HUES64 (cell line): ENCODE data around the gene FBXL7.
A peak's percentile ranks its signal among the peaks of the same experiment; 100 is the strongest.

Experiments used
- H3K27ac ChIP-seq: 2 replicates; pipeline ENCODE4 v1.7.0; 2013; ENCODE audit warnings: low read depth, low read length, inconsistent platforms
- H3K27me3 ChIP-seq: 2 replicates; pipeline ENCODE4 v1.6.1; 2013; ENCODE audit warnings: mild to moderate bottlenecking, low read length; ENCODE audit not compliant: insufficient read depth
- H3K36me3 ChIP-seq: 2 replicates; pipeline ENCODE4 v1.6.1; 2013; ENCODE audit warnings: mild to moderate bottlenecking, low read length; ENCODE audit not compliant: insufficient read depth
- H3K4me1 ChIP-seq: 2 replicates; pipeline ENCODE4 v1.6.1; 2013; ENCODE audit warnings: mild to moderate bottlenecking, low read length, moderate library complexity; ENCODE audit not compliant: insufficient read depth
- H3K4me3 ChIP-seq: 2 replicates; pipeline ENCODE4 v1.5.1; 2013; ENCODE audit warnings: mild to moderate bottlenecking, low read length, moderate library complexity
- H3K9ac ChIP-seq: 2 replicates; pipeline ENCODE4 v1.6.1; 2013; ENCODE audit warnings: mild to moderate bottlenecking, low read depth, low read length
- H3K9me3 ChIP-seq: 2 replicates; pipeline ENCODE4 v1.6.1; 2013; ENCODE audit warnings: low read depth, low read length; ENCODE audit not compliant: insufficient read depth
- WGBS: fragments of 150-250, 120-280 bp; methylation state at CpG from one replicate; pipeline ENCODE4 v1.1.7; 2013; ENCODE audit warnings: missing lambda C conversion rate; 5-methylcytosine and 5-hydroxymethylcytosine counted together

FBXL7 gene

GRCh38 chr5:15539951-15540350 lies 40.0 kb downstream of the FBXL7 start:
- Histone ChIP-seq H3K4me1 (peaks cover 46% of the 10 kb centered on the region), H3K9me3 (peaks cover 17% of the 10 kb centered on the region), H3K27me3 (no peaks in the 10 kb centered on the region), H3K36me3 (no peaks in the 10 kb centered on the region), H3K4me3 (no peak overlapping the region), H3K9ac (no peak overlapping the region), H3K27ac (no peak overlapping the region)
- 100% methylated on average over 2 of the region's 2 CpGs for WGBS

DNA sequence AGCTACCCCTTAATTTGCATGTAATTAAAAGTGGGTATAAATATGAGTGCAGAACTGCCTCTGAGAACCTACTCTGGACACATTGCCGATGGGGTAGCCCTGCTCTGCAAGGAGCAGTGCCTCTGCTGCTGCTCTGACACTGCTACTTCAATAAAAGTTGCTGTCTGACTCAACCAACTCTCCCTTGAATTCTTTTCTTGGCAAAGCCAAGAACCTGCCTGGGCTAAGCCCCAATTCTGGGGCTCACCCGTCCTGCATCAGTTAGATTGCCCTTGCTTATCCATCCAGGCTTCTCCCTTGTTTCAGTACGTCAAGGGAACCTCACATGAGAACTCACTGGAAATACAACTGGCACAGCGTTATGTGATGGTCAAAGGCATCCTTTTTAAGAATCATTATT lies 44.1 kb downstream of the FBXL7 start:
- H3K4me1 ChIP-seq = peaks cover 35% of the 10 kb centered on the region
- no peak overlapping the region for H3K27ac ChIP-seq
- no peak overlapping the region for H3K4me3 ChIP-seq
- WGBS = 92% methylated on average over 4 of the region's 4 CpGs
- H3K9me3 ChIP-seq = no peaks in the 10 kb centered on the region
- no peaks in the 10 kb centered on the region for H3K27me3 ChIP-seq
- H3K36me3 ChIP-seq = no peaks in the 10 kb centered on the region
- no peak overlapping the region for H3K9ac ChIP-seq

GRCh38 chr5:15545082-15545481 lies 45.1 kb downstream of the FBXL7 start:
- Histone ChIP-seq H3K4me1 (peaks cover 30% of the 10 kb centered on the region), H3K9ac (no peak overlapping the region), H3K9me3 (no peaks in the 10 kb centered on the region), H3K27me3 (no peaks in the 10 kb centered on the region), H3K27ac (no peak overlapping the region), H3K4me3 (no peak overlapping the region), H3K36me3 (no peaks in the 10 kb centered on the region)
- 94% methylated on average over 2 of the region's 2 CpGs for WGBS

DNA sequence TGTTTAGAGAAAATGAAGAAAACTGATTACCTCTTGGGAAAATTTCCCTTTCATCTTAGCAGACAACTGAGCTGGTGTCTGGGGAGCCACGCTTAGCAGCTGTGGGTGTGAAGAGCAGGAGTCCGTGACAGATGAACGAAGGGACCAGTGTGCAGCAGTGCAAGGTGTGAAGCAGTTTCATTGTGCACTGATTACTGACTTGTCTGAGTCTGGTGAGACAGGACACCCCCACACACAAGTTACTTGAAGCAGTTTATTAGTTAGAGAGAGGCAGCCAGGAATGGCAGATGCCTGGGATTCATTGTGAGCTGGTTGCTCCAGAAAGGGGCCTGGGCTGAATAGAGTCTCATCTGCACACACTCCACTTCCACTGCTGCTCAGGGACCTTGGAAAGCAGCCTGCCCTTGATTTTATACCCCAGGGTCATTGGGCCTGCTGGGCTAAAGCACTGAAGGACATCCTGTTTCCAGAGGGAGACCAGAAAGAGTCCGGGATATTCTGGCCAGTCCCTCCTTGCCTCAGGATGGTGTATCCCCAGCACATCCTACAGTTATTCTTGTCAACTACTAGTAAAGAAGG lies 47.4 kb downstream of the FBXL7 start:
- Histone ChIP-seq H3K36me3 (0 out of 2 replicates have a peak, but pooled peaks cover 1% of the 10 kb centered on the region), H3K27ac (no peak overlapping the region), H3K9me3 (peaks cover 5% of the 10 kb centered on the region; the same call in 1 of the 2 replicates), H3K4me1 (peaks cover 35% of the 10 kb centered on the region), H3K9ac (no peak overlapping the region), H3K27me3 (no peaks in the 10 kb centered on the region), H3K4me3 (no peak overlapping the region)
- 96% methylated on average over 4 of the region's 4 CpGs for WGBS

DNA sequence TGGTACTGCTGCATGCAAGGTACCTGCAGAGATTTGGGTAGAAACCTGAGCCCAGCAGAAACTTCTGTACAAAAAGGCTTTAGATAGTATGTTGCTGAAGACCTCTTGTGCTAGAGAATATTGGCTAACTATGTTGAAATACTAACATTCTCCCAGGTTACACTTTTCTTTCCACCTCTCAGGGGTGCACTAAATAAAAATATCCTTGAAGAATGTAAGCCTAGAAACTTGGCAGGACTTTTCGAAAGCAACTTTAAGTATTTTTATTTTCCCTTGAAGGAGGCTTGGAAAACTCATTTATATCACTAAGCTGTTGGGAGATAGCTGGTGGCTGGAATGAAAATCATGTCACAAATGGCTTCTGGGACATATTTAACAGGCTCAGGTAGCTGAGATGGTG lies 50.0 kb downstream of the FBXL7 start:
- WGBS = 80% methylated on average over 1 of the region's 1 CpG
- Histone ChIP-seq H3K27me3 (no peaks in the 10 kb centered on the region), H3K4me3 (no peak overlapping the region), H3K36me3 (0 out of 2 replicates have a peak, but pooled peaks cover 2% of the 10 kb centered on the region), H3K9me3 (peaks cover 11% of the 10 kb centered on the region), H3K27ac (no peak overlapping the region), H3K9ac (no peak overlapping the region), H3K4me1 (peaks cover 35% of the 10 kb centered on the region)

- 74% methylated on average over 4 of the region's 4 CpGs for WGBS
- H3K9ac ChIP-seq = no peak overlapping the region
- peaks cover 40% of the 10 kb centered on the region for H3K4me1 ChIP-seq
- H3K36me3 ChIP-seq = 0 out of 2 replicates have a peak, but pooled peaks cover 2% of the 10 kb centered on the region
- peaks cover 11% of the 10 kb centered on the region for H3K9me3 ChIP-seq
- H3K27ac ChIP-seq = no peak overlapping the region
- no peaks in the 10 kb centered on the region for H3K27me3 ChIP-seq
- H3K4me3 ChIP-seq = no peak overlapping the region
Measured at GRCh38 chr5:15550502-15551112, 50.6 kb downstream of the FBXL7 start.

GRCh38 chr5:15551113-15551504 lies 51.1 kb downstream of the FBXL7 start:
- no peaks in the 10 kb centered on the region for H3K27me3 ChIP-seq
- H3K4me1 ChIP-seq = peaks cover 41% of the 10 kb centered on the region
- no peak overlapping the region for H3K27ac ChIP-seq
- 0 out of 2 replicates have a peak, but pooled peaks cover 2% of the 10 kb centered on the region for H3K36me3 ChIP-seq
- no peak overlapping the region for H3K4me3 ChIP-seq
- H3K9ac ChIP-seq = no peak overlapping the region
- H3K9me3 ChIP-seq = peaks cover 11% of the 10 kb centered on the region
- 90% methylated on average over 4 of the region's 4 CpGs for WGBS

GRCh38 chr5:15554542-15554941 lies 54.6 kb downstream of the FBXL7 start:
- no peaks in the 10 kb centered on the region for H3K27me3 ChIP-seq
- H3K4me3 ChIP-seq = no peak overlapping the region
- peak overlapping the region; percentile 88 for H3K27ac ChIP-seq
- 0 out of 2 replicates have a peak, but pooled peaks cover 2% of the 10 kb centered on the region for H3K36me3 ChIP-seq
- H3K9ac ChIP-seq = no peak overlapping the region
- H3K4me1 ChIP-seq = peaks cover 44% of the 10 kb centered on the region
- WGBS = 79% methylated on average over 1 of the region's 1 CpG
- H3K9me3 ChIP-seq = peaks cover 11% of the 10 kb centered on the region

DNA sequence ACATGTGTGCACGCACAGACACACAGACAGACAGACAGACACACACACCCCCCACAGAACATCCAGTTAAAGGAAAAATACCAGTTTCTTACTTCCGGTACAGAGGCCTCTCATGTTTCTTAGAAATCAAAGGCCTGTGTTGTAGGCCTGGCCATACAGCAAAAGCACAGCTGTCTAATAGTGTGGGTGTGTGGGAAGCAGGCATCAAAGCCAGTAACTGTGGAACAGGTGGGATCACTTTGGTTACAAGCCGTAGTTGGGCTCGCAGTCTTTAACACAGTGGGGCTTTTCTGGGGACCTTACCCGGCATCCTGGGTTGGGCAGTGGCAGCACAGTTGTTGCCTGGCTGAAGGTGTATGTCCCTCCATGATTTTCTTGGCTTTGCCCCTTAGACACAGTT lies 55.2 kb downstream of the FBXL7 start:
- peaks cover 38% of the 10 kb centered on the region for H3K4me1 ChIP-seq
- 90% methylated on average over 5 of the region's 5 CpGs for WGBS
- 0 out of 2 replicates have a peak, but pooled peaks cover 2% of the 10 kb centered on the region for H3K36me3 ChIP-seq
- no peak overlapping the region for H3K9ac ChIP-seq
- peaks cover 11% of the 10 kb centered on the region for H3K9me3 ChIP-seq
- H3K27me3 ChIP-seq = no peaks in the 10 kb centered on the region
- peak overlapping the region; percentile 62 for H3K27ac ChIP-seq
- no peak overlapping the region for H3K4me3 ChIP-seq

DNA sequence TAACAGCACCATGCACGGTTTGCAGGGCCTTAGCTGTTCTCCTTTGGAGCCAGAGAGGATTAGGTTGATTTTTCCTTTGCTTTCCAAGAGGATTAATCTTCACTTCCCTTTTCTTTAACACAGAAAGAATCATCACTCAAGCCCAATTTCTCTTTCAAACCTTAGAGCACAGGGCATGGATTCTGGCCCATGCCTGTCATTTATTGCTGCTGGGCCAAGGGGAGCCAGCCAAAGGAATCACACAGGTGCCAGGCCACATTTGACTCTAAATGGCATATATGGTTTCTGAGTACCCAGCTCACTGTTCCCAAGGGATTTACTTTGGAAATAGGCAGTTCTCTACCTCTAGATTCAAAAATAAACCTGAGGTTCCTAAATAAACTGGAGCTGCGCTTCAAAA lies 58.3 kb downstream of the FBXL7 start:
- no peak overlapping the region for H3K9ac ChIP-seq
- H3K27ac ChIP-seq = no peak overlapping the region
- peaks cover 3% of the 10 kb centered on the region for H3K9me3 ChIP-seq
- H3K4me1 ChIP-seq = peaks cover 29% of the 10 kb centered on the region
- no peaks in the 10 kb centered on the region for H3K27me3 ChIP-seq
- WGBS = 93% methylated on average over 2 of the region's 2 CpGs
- H3K36me3 ChIP-seq = no peaks in the 10 kb centered on the region
- H3K4me3 ChIP-seq = no peak overlapping the region

GRCh38 chr5:15558681-15559080 lies 58.7 kb downstream of the FBXL7 start:
- Histone ChIP-seq H3K27ac (no peak overlapping the region), H3K4me1 (peaks cover 26% of the 10 kb centered on the region), H3K27me3 (no peaks in the 10 kb centered on the region), H3K36me3 (no peaks in the 10 kb centered on the region), H3K4me3 (no peak overlapping the region), H3K9me3 (peaks cover 2% of the 10 kb centered on the region; the same call in 1 of the 2 replicates), H3K9ac (no peak overlapping the region)
- WGBS = 92% methylated on average over 4 of the region's 4 CpGs
